OCI-LY7 (cell line): ENCODE measurements around the gene PLD6. TPM values are rescaled to one million over a fixed set of nuclear protein-coding genes. Genes with fewer than 3 reads are reported as not detected.

Experiments used
- BruUV-seq: library from RNA; stranded (reverse); fragments of 400-500 nt; replicated peaks from 2 replicates; lab custom pipeline; 2021; lab: Mats Ljungman, UMichigan
- CTCF ChIA-PET: fragments of 300-600 bp; sonication (Branson Sonifier 250); formaldehyde crosslinking; loops from one replicate; lab custom pipeline; 2022; ENCODE audit warnings: antibody characterized with exemption; ENCODE audit not compliant: unreplicated experiment; lab: Charles Lee
- POLR2A ChIA-PET: fragments of 300-600 bp; sonication (Branson Sonifier 250); formaldehyde crosslinking; loops from one replicate; lab custom pipeline; 2022; ENCODE audit warnings: antibody characterized with exemption; lab: Charles Lee
- DNase-seq: peaks from one replicate; pipeline ENCODE4 v3.0.0-alpha.2; 2015; ENCODE audit warnings: low spot score
- H2AFZ ChIP-seq: fragments of 200-600 bp; sonication (generic), shearing (Covaris generic); 2 replicates; pipeline ENCODE4 v1.6.1; 2014; ENCODE audit warnings: mild to moderate bottlenecking, antibody characterized with exemption, low read length, moderate library complexity
- H3K27ac ChIP-seq: fragments of 200-600 bp; sonication (generic); 2 replicates; pipeline ENCODE4 v1.5.1; 2014; ENCODE audit warnings: mixed run types, low read depth, mild to moderate bottlenecking, moderate library complexity, low read length, inconsistent platforms; ENCODE audit not compliant: poor library complexity, severe bottlenecking
- H3K36me3 ChIP-seq: fragments of 200-600 bp; sonication (generic); 2 replicates; pipeline ENCODE4 v1.6.1; 2014; ENCODE audit warnings: mild to moderate bottlenecking, antibody characterized with exemption, low read length, moderate library complexity, mixed read lengths; ENCODE audit not compliant: insufficient read depth
- H3K4me1 ChIP-seq: fragments of 200-600 bp; sonication (generic); 2 replicates; pipeline ENCODE4 v1.5.1; 2014; ENCODE audit warnings: mild to moderate bottlenecking, low read length; ENCODE audit not compliant: insufficient read depth, poor library complexity, severe bottlenecking
- H3K4me2 ChIP-seq: fragments of 200-600 bp; sonication (generic); 2 replicates; pipeline ENCODE4 v1.6.1; 2014; ENCODE audit warnings: mild to moderate bottlenecking, low read length
- H3K4me3 ChIP-seq: fragments of 200-600 bp; sonication (generic); 2 replicates; pipeline ENCODE4 v1.5.1; 2014; ENCODE audit warnings: mild to moderate bottlenecking, low read depth, low read length; ENCODE audit not compliant: poor library complexity, severe bottlenecking
- H3K79me2 ChIP-seq: fragments of 200-600 bp; sonication (generic); 2 replicates; pipeline ENCODE4 v1.6.1; 2016; ENCODE audit warnings: low read depth, mild to moderate bottlenecking, low read length, moderate library complexity, mixed read lengths; ENCODE audit not compliant: insufficient read depth
- H3K9me2 ChIP-seq: fragments of 200-600 bp; sonication (generic); 2 replicates; pipeline ENCODE4 v1.6.1; 2016; ENCODE audit warnings: mild to moderate bottlenecking, low read length, mixed read lengths; ENCODE audit not compliant: insufficient read depth
- H3K9me3 ChIP-seq: fragments of 200-600 bp; sonication (generic); 2 replicates; pipeline ENCODE4 v1.6.1; 2014; ENCODE audit warnings: mild to moderate bottlenecking, mixed run types, low read length, mixed read lengths
- H4K20me1 ChIP-seq: fragments of 200-600 bp; sonication (generic); 2 replicates; pipeline ENCODE4 v1.6.1; 2014; ENCODE audit warnings: mild to moderate bottlenecking, antibody characterized with exemption, low read length, moderate library complexity, mixed read lengths; ENCODE audit not compliant: insufficient read depth
- CTCF ChIP-seq: fragments of 200-600 bp; sonication (generic); conservative IDR thresholded peaks from 2 replicates; pipeline ENCODE4 v1.5.1; 2014; ENCODE audit warnings: mild to moderate bottlenecking, antibody characterized with exemption, low read length, moderate library complexity, mixed read lengths
- EZH2phosphoT487 ChIP-seq: fragments of 200-600 bp; sonication (generic); IDR thresholded peaks from 2 replicates; pipeline ENCODE4 v1.6.1; 2018; ENCODE audit warnings: low read depth, borderline replicate concordance, mild to moderate bottlenecking, mixed run types, antibody characterized with exemption, low read length, moderate library complexity, mixed read lengths
- intact Hi-C: fragments of 100-400 bp; cut with micrococcal nuclease; formaldehyde crosslinking; loops from one replicate; pipeline ENCODE4 v1.10.0; 2022; ENCODE audit not compliant: unreplicated experiment
- total RNA-seq, 2 experiments: library from RNA; depleted of rRNA in 1 of 2; stranded (reverse); fragments of >200 nt in 1 of 2; shearing (Covaris generic) in 1 of 2; gene quantifications; 2 replicates each; pipeline ENCODE4 v1.2.3, GENCODE V29; 2014 to 2022

The PLD6 gene
- total RNA-seq, 2 experiments from 2014 or later = not detected

GRCh38 chr17:17204635-17205231, 1.4 kb downstream of the PLD6 start:
- H3K4me3 ChIP-seq = no peak overlapping the region
- POLR2A ChIA-PET = no interaction called here

GRCh38 chr17:17204041-17204591, 2.0 kb downstream of the PLD6 start:
- no peaks in the 10 kb centered on the region for H3K79me2 ChIP-seq
- H4K20me1 ChIP-seq = no peaks in the 10 kb centered on the region
- BruUV-seq = no TSS peak
- no peak overlapping the region for H3K27ac ChIP-seq
- no peak overlapping the region for H3K4me3 ChIP-seq
- H3K4me1 ChIP-seq = no peaks in the 10 kb centered on the region
- intact Hi-C loops = no loop called here
- peak overlapping the region; percentile 48; the same call in 1 of the 2 replicates for H3K4me2 ChIP-seq
- POLR2A ChIA-PET = no interaction called here
- no peaks in the 10 kb centered on the region for H3K36me3 ChIP-seq
- H2AFZ ChIP-seq = no peak overlapping the region
- no peaks in the 10 kb centered on the region for H3K9me2 ChIP-seq
- TF ChIP-seq CTCF (no peak), EZH2phosphoT487 (no peak)
- no peaks in the 10 kb centered on the region for H3K9me3 ChIP-seq
- CTCF ChIA-PET = no interaction called here
- no peak for DNase-seq

More at GRCh38 chr17:17204635-17205231, 1.4 kb downstream of the PLD6 start:
- no TSS peak for BruUV-seq
- Histone ChIP-seq H3K79me2 (no peaks in the 10 kb centered on the region), H2AFZ (no peak overlapping the region), H3K36me3 (no peaks in the 10 kb centered on the region), H4K20me1 (no peaks in the 10 kb centered on the region), H3K4me2 (peak overlapping the region; percentile 48; the same call in 1 of the 2 replicates), H3K9me2 (no peaks in the 10 kb centered on the region), H3K27ac (no peak overlapping the region), H3K4me1 (no peaks in the 10 kb centered on the region), H3K9me3 (no peaks in the 10 kb centered on the region)
- intact Hi-C loops = no loop called here
- no peak for DNase-seq
- CTCF ChIA-PET = no interaction called here
- TF ChIP-seq EZH2phosphoT487 (no peak), CTCF (no peak)

GRCh38 chr17:17203173-17203730, 2.9 kb downstream of the PLD6 start:
- ChIA-PET CTCF (no interaction called here), POLR2A (no interaction called here)
- Histone ChIP-seq H4K20me1 (no peaks in the 10 kb centered on the region), H3K9me3 (no peaks in the 10 kb centered on the region), H3K4me3 (no peak overlapping the region), H3K4me2 (no peak overlapping the region), H3K4me1 (no peaks in the 10 kb centered on the region), H3K27ac (no peak overlapping the region), H3K9me2 (no peaks in the 10 kb centered on the region), H2AFZ (no peak overlapping the region), H3K79me2 (no peaks in the 10 kb centered on the region), H3K36me3 (no peaks in the 10 kb centered on the region)
- BruUV-seq = no TSS peak
- intact Hi-C loops = no loop called here
- DNase-seq = no peak
- TF ChIP-seq EZH2phosphoT487 (no peak), CTCF (no peak)
